ENCODE measurements around the gene CDCA8. TPM values are rescaled to one million over a fixed set of nuclear protein-coding genes. Genes with fewer than 3 reads are reported as not detected.

Gene CDCA8
- total and polyA plus RNA-seq, 9 of the 15 experiments (the other 6 are each of a cell fraction or from before 2014, with no cell fraction given) = 26.4 to 148 (median 81.8) TPM

- TF ChIP-seq ARID3A (IDR thresholded peaks at IDR 0.05; ENCODE audit: borderline replicate concordance, low read depth, low read length) = no peak; the same call in 1 of the 2 replicates
- TF ChIP-seq FOXM1 (IDR thresholded peaks at IDR 0.05; ENCODE audit: low read depth) = peak; percentile 98
- TF ChIP-seq FOXM1 (CRISPR knock-in tag; IDR thresholded peaks at IDR 0.05; ENCODE audit: low read depth) = peak; percentile 95; the same call in 1 of the 2 replicates
- TF ChIP-seq HNRNPH1 (optimal IDR thresholded peaks at IDR 0.05; ENCODE audit: low read depth, low read length) = no peak
- peak; percentile 75 for TF ChIP-seq NFRKB (IDR thresholded peaks at IDR 0.05; ENCODE audit: low read depth)
- TF ChIP-seq ZNF655 (CRISPR knock-in tag; IDR thresholded peaks at IDR 0.05) = no peak
- peak; percentile 95 for TF ChIP-seq RBFOX2 (IDR thresholded peaks at IDR 0.05; ENCODE audit: low read depth, low read length)
- peak; percentile 88; the same call in 1 of the 2 replicates for TF ChIP-seq XRCC5 (IDR thresholded peaks at IDR 0.05; ENCODE audit: low read depth, low read length)
- TF ChIP-seq CXXC5 (CRISPR knock-in tag; IDR thresholded peaks at IDR 0.05) = peak; percentile 76
- 0 out of 2 replicates have a peak, but pooled peaks have one; percentile 27 for TF ChIP-seq ATF1 (CRISPR knock-in tag; IDR thresholded peaks at IDR 0.05)
- peak; percentile 93 for TF ChIP-seq ATF1 (tag; IDR thresholded peaks at IDR 0.05)
- 0 out of 2 replicates have a peak, but pooled peaks have one; percentile 73 for TF ChIP-seq ZNF232 (CRISPR knock-in tag; IDR thresholded peaks at IDR 0.05)
- TF ChIP-seq TFE3 (CRISPR knock-in tag; IDR thresholded peaks at IDR 0.05) = no peak
- no peak for TF ChIP-seq ZNF23 (CRISPR knock-in tag; IDR thresholded peaks at IDR 0.05)
- peak; percentile 98 for TF ChIP-seq NKRF (IDR thresholded peaks at IDR 0.05; ENCODE audit: borderline replicate concordance)
- peak; percentile 85 for TF ChIP-seq HMGN3 (IDR thresholded peaks at IDR 0.05; ENCODE audit: borderline replicate concordance, extremely low read depth, insufficient read length, low read depth, low read length)
- peak; percentile 49 to 66 for TF ChIP-seq MAZ (CRISPR knock-in tag; conservative IDR thresholded peaks at IDR 0.05 in 1 of 2, IDR thresholded peaks at IDR 0.05 in 1 of 2)
- peak; percentile 81; the same call in 1 of the 2 replicates for TF ChIP-seq ZNF124 (CRISPR knock-in tag; IDR thresholded peaks at IDR 0.05)
- TF ChIP-seq KDM5B (IDR thresholded peaks at IDR 0.05; ENCODE audit: insufficient replicate concordance, low read depth, low read length) = peak; percentile 89
Observed at GRCh38 chr1:37692078-37692833, at the start of gene CDCA8 (continued).

Measured in K562 (cell line).